Tibial nerve (tissue), 4 donors: ENCODE measurements around the gene KRTAP10-1. TPM values are rescaled to one million over a fixed set of nuclear protein-coding genes. Genes with fewer than 3 reads are reported as not detected.

Source experiments
- DNase-seq, 2 donors: peaks; one replicate each; pipeline ENCODE4 v3.0.0-alpha.2; 2019; ENCODE audit warnings: low spot score in 2 of 2
- H3K27ac ChIP-seq, 4 donors: fragments of 200-600 bp; sonication (generic) in 3 of 4; one replicate each; pipeline ENCODE4 v1.5.1; 2017 to 2019; ENCODE audit warnings: mild to moderate bottlenecking in 1 of 4
- H3K27me3 ChIP-seq, 2 donors: fragments of 200-600 bp; sonication (generic) in 1 of 2; one replicate each; pipeline versions ENCODE4 v1.5.1 to v1.6.0; 2017 to 2019
- H3K36me3 ChIP-seq, 3 donors: fragments of 200-600 bp; sonication (generic); one replicate each; pipeline ENCODE4 v1.5.1; 2018 to 2019
- H3K4me1 ChIP-seq, 4 donors: fragments of 200-600 bp; sonication (generic) in 3 of 4; one replicate each; pipeline ENCODE4 v1.5.1; 2017 to 2019
- H3K4me3 ChIP-seq, 4 donors: fragments of 200-600 bp; sonication (generic) in 3 of 4; one replicate each; pipeline ENCODE4 v1.5.1; 2017 to 2019; ENCODE audit warnings: mild to moderate bottlenecking in 1 of 4, moderate library complexity in 1 of 4
- H3K9me3 ChIP-seq, 4 donors: fragments of 200-600 bp; sonication (generic) in 3 of 4; one replicate each; pipeline ENCODE4 v1.5.1; 2017 to 2019
- EP300 ChIP-seq, 2 donors: sonication (generic); formaldehyde crosslinking; IDR thresholded peaks; one replicate each; pipeline ENCODE4 v1.6.1; 2017; ENCODE audit warnings: antibody characterized with exemption in 2 of 2, mild to moderate bottlenecking in 1 of 2
- POLR2A ChIP-seq, 2 donors: fragments of 450-650 bp; IDR thresholded peaks; one replicate each; pipeline ENCODE4 v1.6.1; 2017; ENCODE audit warnings: antibody characterized with exemption in 2 of 2, mild to moderate bottlenecking in 2 of 2, moderate library complexity in 2 of 2
- WGBS, 2 donors: methylation state at CpG; one replicate each; pipeline ENCODE4 v1.1.5; 2018; 5-methylcytosine and 5-hydroxymethylcytosine counted together
- total RNA-seq, 4 donors: library from RNA; depleted of rRNA; stranded (reverse); fragments of >200 nt; gene quantifications; one replicate each; pipeline ENCODE4 v1.1.0, GENCODE V29; 2016
- TF ChIP-seq, protein P1 (sequence below), 5 experiments: fragments of 200-600 bp in 3 of 5; fragments of 450-650 bp in 2 of 5; sonication (generic) in 3 of 5; IDR thresholded peaks; one replicate each; pipeline ENCODE4 v1.5.1; 2016 to 2019; ENCODE audit warnings: antibody characterized with exemption in 5 of 5, mild to moderate bottlenecking in 3 of 5, moderate library complexity in 2 of 5

KRTAP10-1 gene
- total RNA-seq, 4 donors from 2014 or later: not detected

DNA sequence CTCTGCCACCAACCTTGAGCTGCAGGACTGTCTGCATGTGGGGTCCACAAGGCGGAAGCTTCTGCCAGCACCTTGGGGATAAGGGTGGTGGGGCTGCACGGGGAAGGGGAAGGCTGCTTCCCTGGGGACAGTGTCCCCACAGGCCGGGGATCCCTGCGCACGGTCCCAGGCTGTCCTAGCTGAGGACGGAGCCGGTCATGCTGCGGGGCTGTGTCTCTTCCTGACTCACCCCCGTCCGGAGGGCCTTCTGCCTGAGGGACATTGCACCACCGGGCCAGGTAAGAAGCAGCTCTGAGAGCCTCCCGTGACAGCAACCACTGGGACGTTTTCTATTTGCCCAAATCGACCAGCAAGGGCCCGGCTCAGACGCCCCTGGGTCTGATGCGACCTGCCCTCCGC, 29.9 kb downstream of the KRTAP10-1 start:
- peaks cover 0 to 43% of the 10 kb centered on the region in 2 donors for H3K27me3 ChIP-seq
- H3K36me3 ChIP-seq: no peaks in the 10 kb centered on the region
- H3K27ac ChIP-seq: no peak overlapping the region
- 55 to 61% methylated on average over 16 to 17 of the region's 18 CpGs for WGBS, 2 donors
- peaks cover 0 to 9% (median 3%) of the 10 kb centered on the region in 4 donors for H3K4me1 ChIP-seq
- DNase-seq: no peak
- H3K4me3 ChIP-seq: no peak overlapping the region
- TF ChIP-seq, protein P1, sequence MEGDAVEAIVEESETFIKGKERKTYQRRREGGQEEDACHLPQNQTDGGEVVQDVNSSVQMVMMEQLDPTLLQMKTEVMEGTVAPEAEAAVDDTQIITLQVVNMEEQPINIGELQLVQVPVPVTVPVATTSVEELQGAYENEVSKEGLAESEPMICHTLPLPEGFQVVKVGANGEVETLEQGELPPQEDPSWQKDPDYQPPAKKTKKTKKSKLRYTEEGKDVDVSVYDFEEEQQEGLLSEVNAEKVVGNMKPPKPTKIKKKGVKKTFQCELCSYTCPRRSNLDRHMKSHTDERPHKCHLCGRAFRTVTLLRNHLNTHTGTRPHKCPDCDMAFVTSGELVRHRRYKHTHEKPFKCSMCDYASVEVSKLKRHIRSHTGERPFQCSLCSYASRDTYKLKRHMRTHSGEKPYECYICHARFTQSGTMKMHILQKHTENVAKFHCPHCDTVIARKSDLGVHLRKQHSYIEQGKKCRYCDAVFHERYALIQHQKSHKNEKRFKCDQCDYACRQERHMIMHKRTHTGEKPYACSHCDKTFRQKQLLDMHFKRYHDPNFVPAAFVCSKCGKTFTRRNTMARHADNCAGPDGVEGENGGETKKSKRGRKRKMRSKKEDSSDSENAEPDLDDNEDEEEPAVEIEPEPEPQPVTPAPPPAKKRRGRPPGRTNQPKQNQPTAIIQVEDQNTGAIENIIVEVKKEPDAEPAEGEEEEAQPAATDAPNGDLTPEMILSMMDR (IDR thresholded peaks at IDR 0.05): no peak
- no peak for TF ChIP-seq EP300 (IDR thresholded peaks at IDR 0.05)
- H3K9me3 ChIP-seq: no peaks in the 10 kb centered on the region

DNA sequence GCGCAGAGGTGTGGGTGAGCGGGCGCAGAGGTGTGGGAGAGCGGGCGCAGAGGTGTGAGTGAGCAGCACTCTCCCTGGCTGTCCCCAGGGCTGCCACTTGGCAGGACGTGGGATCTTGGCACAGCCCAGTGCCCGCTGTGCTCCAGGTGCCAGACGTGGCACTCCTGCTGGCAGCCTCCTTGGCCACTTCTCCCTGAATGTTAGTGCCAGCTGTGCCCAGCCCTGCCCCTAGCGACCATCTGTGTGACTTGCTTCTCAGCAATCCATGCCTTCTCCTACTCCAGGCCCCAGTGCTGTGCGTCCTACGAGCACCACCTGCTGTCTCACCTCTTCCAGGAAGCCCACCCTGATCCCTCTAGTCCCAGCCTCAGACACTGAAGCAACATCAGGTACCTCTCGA, 30.5 kb downstream of the KRTAP10-1 start:
- no peak for TF ChIP-seq EP300 (IDR thresholded peaks at IDR 0.05)
- no peak for TF ChIP-seq POLR2A (IDR thresholded peaks at IDR 0.05)
- TF ChIP-seq, protein P1 (IDR thresholded peaks at IDR 0.05): no peak
- Histone ChIP-seq H3K4me1 (peaks cover 0 to 9% (median 3%) of the 10 kb centered on the region in 4 donors), H3K27me3 (peaks cover 0 to 43% of the 10 kb centered on the region in 2 donors), H3K36me3 (no peaks in the 10 kb centered on the region), H3K27ac (no peak overlapping the region), H3K4me3 (no peak overlapping the region), H3K9me3 (no peaks in the 10 kb centered on the region)
- 87 to 91% methylated on average over 12 of the region's 12 CpGs for WGBS, 2 donors
- no peak for DNase-seq

DNA sequence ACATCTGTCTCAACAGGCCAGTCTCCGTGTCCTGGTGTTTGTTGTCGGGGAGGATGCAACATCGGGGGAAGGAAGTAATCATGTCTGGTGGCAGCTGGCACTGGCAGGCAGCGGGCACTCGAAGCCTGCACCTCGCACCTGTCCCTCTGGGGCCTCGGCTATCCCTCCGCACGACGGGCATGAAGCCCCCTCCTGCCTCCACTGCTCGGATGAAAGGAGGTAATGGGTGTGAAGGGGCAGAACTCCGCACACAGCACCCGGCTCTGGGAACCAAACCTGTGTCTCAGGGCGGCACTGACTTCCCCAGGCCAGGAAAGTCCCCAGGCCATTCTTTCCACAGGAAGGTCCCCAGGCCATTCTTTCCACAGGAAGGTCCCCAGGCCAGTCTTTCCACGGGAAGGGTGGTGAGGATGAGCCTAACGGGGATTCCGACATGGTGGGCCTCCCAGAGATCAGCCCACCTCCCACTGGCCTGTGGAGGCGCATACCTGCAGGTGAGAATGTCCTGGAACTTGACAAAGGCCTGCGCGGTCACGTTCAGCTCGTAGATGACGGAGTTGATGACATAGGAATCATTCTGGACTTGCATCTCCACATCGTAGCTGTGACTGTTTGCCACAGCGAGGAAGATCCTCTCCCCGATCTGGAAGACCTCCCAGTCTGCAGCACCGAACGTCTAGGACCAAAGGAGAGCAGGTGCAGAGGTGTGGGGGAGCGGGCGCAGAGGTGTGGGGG, 31.1 kb downstream of the KRTAP10-1 start:
- H3K27me3 ChIP-seq: peaks cover 0 to 43% of the 10 kb centered on the region in 2 donors
- TF ChIP-seq EP300 (IDR thresholded peaks at IDR 0.05) (no peak), POLR2A (IDR thresholded peaks at IDR 0.05) (no peak)
- TF ChIP-seq, protein P1 (IDR thresholded peaks at IDR 0.05): no peak
- DNase-seq: no peak
- no peaks in the 10 kb centered on the region for H3K36me3 ChIP-seq
- H3K4me3 ChIP-seq: no peak overlapping the region
- H3K4me1 ChIP-seq: peaks cover 0 to 9% (median 3%) of the 10 kb centered on the region in 4 donors
- H3K27ac ChIP-seq: no peak overlapping the region
- H3K9me3 ChIP-seq: no peaks in the 10 kb centered on the region
- WGBS, 2 donors: 87 to 88% methylated on average over 30 of the region's 30 CpGs

DNA sequence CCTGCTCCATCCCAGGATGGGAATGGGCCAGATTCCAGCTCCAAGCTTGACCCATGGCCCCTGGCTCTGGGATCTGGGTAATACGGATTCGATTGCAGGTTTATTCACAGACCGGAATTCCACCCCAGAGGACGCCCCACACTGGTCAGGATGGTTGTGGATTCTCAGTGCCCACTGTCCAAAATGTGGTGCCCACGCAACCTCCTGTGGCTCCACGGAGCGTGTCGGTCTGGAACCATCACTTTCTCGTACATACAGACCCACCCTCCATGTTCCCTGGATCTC, 31.6 kb downstream of the KRTAP10-1 start:
- H3K4me3 ChIP-seq: no peak overlapping the region
- no peaks in the 10 kb centered on the region for H3K36me3 ChIP-seq
- no peaks in the 10 kb centered on the region for H3K9me3 ChIP-seq
- H3K4me1 ChIP-seq: peaks cover 0 to 9% (median 3%) of the 10 kb centered on the region in 4 donors
- peaks cover 0 to 43% of the 10 kb centered on the region in 2 donors for H3K27me3 ChIP-seq
- no peak for TF ChIP-seq EP300 (IDR thresholded peaks at IDR 0.05)
- no peak for TF ChIP-seq POLR2A (IDR thresholded peaks at IDR 0.05)
- TF ChIP-seq, protein P1 (IDR thresholded peaks at IDR 0.05): no peak
- 74 to 82% methylated on average over 9 of the region's 9 CpGs for WGBS, 2 donors
- no peak for DNase-seq
- no peak overlapping the region for H3K27ac ChIP-seq

DNA sequence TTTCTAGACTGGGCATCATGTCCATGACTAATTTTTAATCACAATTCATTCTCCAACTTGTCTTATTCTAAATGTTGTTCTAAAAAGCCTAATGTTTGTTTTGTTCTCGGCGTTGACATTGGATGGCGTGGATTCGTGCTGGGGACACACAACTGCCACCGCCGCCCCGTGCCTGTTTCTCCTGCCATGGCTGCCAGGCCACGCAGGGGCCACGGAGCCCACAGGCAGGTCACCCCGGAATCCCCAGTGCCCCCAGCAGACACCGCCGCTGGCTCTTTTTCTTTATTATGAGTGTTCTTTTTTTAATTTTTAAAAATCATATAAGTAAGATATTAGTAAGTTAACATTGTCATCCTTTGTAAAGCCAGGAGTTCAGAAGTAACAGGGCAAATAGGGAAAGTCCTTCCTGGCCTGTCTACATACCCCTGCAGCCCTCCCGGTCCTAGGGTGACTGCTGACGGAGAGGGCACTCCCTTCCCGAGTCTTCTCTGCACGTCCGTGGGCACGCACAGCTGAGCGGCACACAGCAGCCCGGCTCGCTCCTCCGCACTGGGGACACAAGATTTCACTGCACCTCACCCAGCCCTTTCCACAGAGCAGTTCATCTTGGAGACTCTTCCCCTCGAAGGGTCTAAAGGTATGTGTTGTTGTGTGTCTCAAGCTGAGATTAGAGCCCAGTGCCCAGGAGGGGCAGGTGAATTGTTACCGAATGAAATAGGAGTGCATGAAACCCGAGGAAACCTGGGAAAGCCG, 32.1 kb downstream of the KRTAP10-1 start:
- H3K4me3 ChIP-seq: no peak overlapping the region
- WGBS, 2 donors: 83 to 87% methylated on average over 26 of the region's 26 CpGs
- H3K27me3 ChIP-seq: peaks cover 0 to 43% of the 10 kb centered on the region in 2 donors
- H3K27ac ChIP-seq: no peak overlapping the region
- no peak for TF ChIP-seq EP300 (IDR thresholded peaks at IDR 0.05)
- TF ChIP-seq, protein P1 (IDR thresholded peaks at IDR 0.05): no peak
- TF ChIP-seq POLR2A (IDR thresholded peaks at IDR 0.05): no peak
- H3K9me3 ChIP-seq: no peaks in the 10 kb centered on the region
- peaks cover 0 to 9% (median 3%) of the 10 kb centered on the region in 4 donors for H3K4me1 ChIP-seq
- no peak for DNase-seq
- no peaks in the 10 kb centered on the region for H3K36me3 ChIP-seq
